Measurements from ENCODE around the gene CITED2. TPM values are rescaled to one million over a fixed set of nuclear protein-coding genes. Genes with fewer than 3 reads are reported as not detected.
A peak's percentile ranks its signal among the peaks of the same experiment; 100 is the strongest.

CITED2 gene
- total RNA-seq, 2 donors from 2014 or later: 119 to 208 TPM

GRCh38 chr6:139402876-139403386 is 28.5 kb upstream of the CITED2 start:
- peaks cover 0 to 5% of the 10 kb centered on the region in 2 donors for H3K4me1 ChIP-seq
- no peak for TF ChIP-seq CTCF (IDR thresholded peaks at IDR 0.05)
- H3K27ac ChIP-seq: peak overlapping the region; percentile 59 to 83
- no peak overlapping the region for H3K4me3 ChIP-seq
- no peak for DNase-seq (ENCODE audit: low spot score)
- H3K36me3 ChIP-seq: no peaks in the 10 kb centered on the region
- H3K27me3 ChIP-seq: no peaks in the 10 kb centered on the region
- H3K9me3 ChIP-seq: no peaks in the 10 kb centered on the region

- Histone ChIP-seq H3K4me1 (peaks cover 0 to 3% of the 10 kb centered on the region in 2 donors), H3K9me3 (no peaks in the 10 kb centered on the region), H3K4me3 (no peak overlapping the region), H3K27me3 (no peaks in the 10 kb centered on the region), H3K27ac (no peak overlapping the region), H3K36me3 (no peaks in the 10 kb centered on the region)
- DNase-seq (ENCODE audit: low spot score): no peak
- TF ChIP-seq CTCF (IDR thresholded peaks at IDR 0.05): no peak
Observed at GRCh38 chr6:139398658-139399057, 24.2 kb upstream of the CITED2 start.

- Histone ChIP-seq H3K4me3 (no peak overlapping the region), H3K27ac (no peak overlapping the region), H3K9me3 (no peaks in the 10 kb centered on the region), H3K27me3 (no peaks in the 10 kb centered on the region), H3K36me3 (no peaks in the 10 kb centered on the region), H3K4me1 (no peaks in the 10 kb centered on the region)
- TF ChIP-seq CTCF (IDR thresholded peaks at IDR 0.05): no peak
- no peak for DNase-seq (ENCODE audit: low spot score)
Observed at GRCh38 chr6:139395891-139396301, 21.4 kb upstream of the CITED2 start.

- no peak for TF ChIP-seq CTCF (IDR thresholded peaks at IDR 0.05)
- Histone ChIP-seq H3K9me3 (no peaks in the 10 kb centered on the region), H3K4me1 (no peaks in the 10 kb centered on the region), H3K27ac (no peak overlapping the region), H3K4me3 (no peak overlapping the region), H3K36me3 (no peaks in the 10 kb centered on the region), H3K27me3 (no peaks in the 10 kb centered on the region)
- no peak for DNase-seq (ENCODE audit: low spot score)
Observed at GRCh38 chr6:139395371-139395770, 20.9 kb upstream of the CITED2 start.

GRCh38 chr6:139394027-139394649 is 19.7 kb upstream of the CITED2 start:
- TF ChIP-seq CTCF (IDR thresholded peaks at IDR 0.05): no peak
- no peak for DNase-seq (ENCODE audit: low spot score)
- H3K4me3 ChIP-seq: no peak overlapping the region
- H3K36me3 ChIP-seq: no peaks in the 10 kb centered on the region
- H3K27me3 ChIP-seq: no peaks in the 10 kb centered on the region
- no peak overlapping the region for H3K27ac ChIP-seq
- no peaks in the 10 kb centered on the region for H3K9me3 ChIP-seq
- no peaks in the 10 kb centered on the region for H3K4me1 ChIP-seq

- no peak overlapping the region for H3K4me3 ChIP-seq
- H3K36me3 ChIP-seq: no peaks in the 10 kb centered on the region
- no peak for TF ChIP-seq CTCF (IDR thresholded peaks at IDR 0.05)
- no peaks in the 10 kb centered on the region for H3K4me1 ChIP-seq
- DNase-seq (ENCODE audit: low spot score): no peak
- no peaks in the 10 kb centered on the region for H3K27me3 ChIP-seq
- H3K9me3 ChIP-seq: no peaks in the 10 kb centered on the region
- no peak overlapping the region for H3K27ac ChIP-seq
Observed at GRCh38 chr6:139392794-139393193, 18.3 kb upstream of the CITED2 start.

All from right atrium auricular region (tissue), 2 donors.